ENCODE results near the gene TGM6.

TGM6 gene

GRCh38 chr20:2373098-2373497, 7.6 kb upstream of the TGM6 start:
- TF ChIP-seq, protein P1, sequence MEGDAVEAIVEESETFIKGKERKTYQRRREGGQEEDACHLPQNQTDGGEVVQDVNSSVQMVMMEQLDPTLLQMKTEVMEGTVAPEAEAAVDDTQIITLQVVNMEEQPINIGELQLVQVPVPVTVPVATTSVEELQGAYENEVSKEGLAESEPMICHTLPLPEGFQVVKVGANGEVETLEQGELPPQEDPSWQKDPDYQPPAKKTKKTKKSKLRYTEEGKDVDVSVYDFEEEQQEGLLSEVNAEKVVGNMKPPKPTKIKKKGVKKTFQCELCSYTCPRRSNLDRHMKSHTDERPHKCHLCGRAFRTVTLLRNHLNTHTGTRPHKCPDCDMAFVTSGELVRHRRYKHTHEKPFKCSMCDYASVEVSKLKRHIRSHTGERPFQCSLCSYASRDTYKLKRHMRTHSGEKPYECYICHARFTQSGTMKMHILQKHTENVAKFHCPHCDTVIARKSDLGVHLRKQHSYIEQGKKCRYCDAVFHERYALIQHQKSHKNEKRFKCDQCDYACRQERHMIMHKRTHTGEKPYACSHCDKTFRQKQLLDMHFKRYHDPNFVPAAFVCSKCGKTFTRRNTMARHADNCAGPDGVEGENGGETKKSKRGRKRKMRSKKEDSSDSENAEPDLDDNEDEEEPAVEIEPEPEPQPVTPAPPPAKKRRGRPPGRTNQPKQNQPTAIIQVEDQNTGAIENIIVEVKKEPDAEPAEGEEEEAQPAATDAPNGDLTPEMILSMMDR (IDR thresholded peaks at IDR 0.05; ENCODE audit: low read depth, low read length, missing control alignments) = no peak
- no peak overlapping the region for H3K4me3 ChIP-seq (ENCODE audit: low read depth, low read length)
- no peak for DNase-seq (ENCODE audit: low read depth)

DNA sequence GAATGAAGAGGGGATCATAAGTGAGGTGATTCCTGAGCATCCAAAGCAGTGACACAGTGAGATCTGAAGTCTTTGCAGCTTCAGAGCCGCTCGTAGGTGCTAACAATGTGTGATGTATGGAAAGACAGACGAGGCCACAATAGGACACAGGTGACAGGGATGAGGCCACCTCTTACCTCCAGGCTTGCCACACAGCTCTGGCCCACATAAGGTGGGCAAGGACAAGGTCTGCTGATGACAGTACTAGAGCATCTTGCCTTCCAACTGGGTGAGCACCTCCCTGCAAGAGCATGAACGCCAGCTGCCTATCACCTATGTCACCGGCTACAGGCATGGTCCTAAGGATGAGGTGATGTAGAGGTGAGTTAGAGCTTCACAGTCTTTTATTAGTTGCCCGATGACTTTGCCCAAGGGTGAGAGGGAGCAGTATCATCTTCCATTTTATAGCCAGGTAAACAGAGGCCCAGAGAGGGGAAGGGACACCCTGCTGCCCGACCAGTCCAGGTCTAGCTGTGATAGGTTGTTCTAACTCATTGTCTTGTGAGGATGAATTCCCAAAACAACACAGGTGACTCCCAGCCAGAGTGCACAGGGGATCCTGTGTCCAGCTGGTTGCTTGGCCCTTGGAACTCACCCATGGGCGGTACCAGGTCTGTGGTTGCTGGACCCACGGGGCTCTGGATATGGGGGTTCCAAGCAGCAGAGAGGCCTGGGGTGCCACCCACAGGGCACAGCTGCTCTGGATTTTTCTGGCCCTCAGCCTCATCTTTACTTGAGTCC, 6.2 kb upstream of the TGM6 start:
- TF ChIP-seq, protein P1 (IDR thresholded peaks at IDR 0.05; ENCODE audit: low read depth, low read length, missing control alignments) = no peak
- H3K4me3 ChIP-seq (ENCODE audit: low read depth, low read length) = no peak overlapping the region
- no peak for DNase-seq (ENCODE audit: low read depth)

- no peak overlapping the region for H3K4me3 ChIP-seq (ENCODE audit: low read depth, low read length)
- no peak for DNase-seq (ENCODE audit: low read depth)
- TF ChIP-seq, protein P1 (IDR thresholded peaks at IDR 0.05; ENCODE audit: low read depth, low read length, missing control alignments) = no peak
These were observed 1.8 kb upstream of the TGM6 start for GRCh38 chr20:2378893-2379292.

GRCh38 chr20:2379511-2380229, 1.0 kb upstream of the TGM6 start:
- TF ChIP-seq, protein P1 (IDR thresholded peaks at IDR 0.05; ENCODE audit: low read depth, low read length, missing control alignments) = no peak
- no peak for DNase-seq (ENCODE audit: low read depth)
- no peak overlapping the region for H3K4me3 ChIP-seq (ENCODE audit: low read depth, low read length)

DNA sequence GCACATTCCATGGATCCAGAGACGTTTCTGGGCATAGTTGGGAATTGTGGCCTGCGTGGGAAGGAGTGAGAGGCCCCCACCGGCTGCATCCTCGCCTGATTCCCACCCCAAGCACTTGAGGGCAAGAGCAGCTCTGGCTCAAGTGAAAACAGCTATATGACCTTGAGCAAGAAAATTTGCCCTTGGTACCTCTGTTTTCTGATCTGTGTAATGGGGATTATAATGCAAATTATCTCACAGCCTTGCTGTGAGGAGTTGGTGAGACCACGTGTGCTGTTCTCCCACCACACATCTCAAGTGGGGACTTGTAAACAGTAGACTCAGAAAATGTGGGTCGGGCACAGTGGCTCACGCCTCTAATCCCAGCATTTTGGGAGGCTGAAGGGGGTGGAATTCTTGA, 602 bp downstream of the TGM6 start:
- H3K4me3 ChIP-seq (ENCODE audit: low read depth, low read length) = no peak overlapping the region
- no peak for DNase-seq (ENCODE audit: low read depth)
- TF ChIP-seq, protein P1 (IDR thresholded peaks at IDR 0.05; ENCODE audit: low read depth, low read length, missing control alignments) = no peak

- no peak for DNase-seq (ENCODE audit: low read depth)
- H3K4me3 ChIP-seq (ENCODE audit: low read depth, low read length) = no peak overlapping the region
- TF ChIP-seq, protein P1 (IDR thresholded peaks at IDR 0.05; ENCODE audit: low read depth, low read length, missing control alignments) = no peak
These were observed 2.1 kb downstream of the TGM6 start for GRCh38 chr20:2382833-2383232.
